Adipocyte (in vitro differentiated cells): ENCODE results near the gene CBX7.

Source experiments
- DNase-seq: peaks from one replicate; pipeline ENCODE4 v3.0.0-alpha.2; 2015; ENCODE audit warnings: low read depth
- H3K27me3 ChIP-seq: replicated peaks from 2 replicates; pipeline ENCODE4 v1.7.0; 2013; ENCODE audit warnings: mild to moderate bottlenecking, low read length, moderate library complexity; ENCODE audit not compliant: control insufficient read depth, insufficient read depth
- H3K36me3 ChIP-seq: 2 replicates; pipeline ENCODE4 v1.7.0; 2013; ENCODE audit warnings: low read length, mild to moderate bottlenecking, moderate library complexity; ENCODE audit not compliant: control insufficient read depth, insufficient read depth, severe bottlenecking
- H3K4me1 ChIP-seq: 2 replicates; pipeline ENCODE4 v1.7.0; 2013; ENCODE audit warnings: mild to moderate bottlenecking, low read length, moderate library complexity; ENCODE audit not compliant: control insufficient read depth, insufficient read depth
- H3K4me3 ChIP-seq: 2 replicates; pipeline ENCODE4 v1.7.0; 2013; ENCODE audit warnings: mild to moderate bottlenecking, low read length, moderate library complexity
- H3K9ac ChIP-seq: 2 replicates; pipeline ENCODE4 v1.7.0; 2013; ENCODE audit warnings: mild to moderate bottlenecking, low read length, moderate library complexity
- H3K9me3 ChIP-seq: 2 replicates; pipeline ENCODE4 v1.7.0; 2013; ENCODE audit warnings: mild to moderate bottlenecking, low read length, moderate library complexity; ENCODE audit not compliant: control insufficient read depth

CBX7 gene

GRCh38 chr22:39114112-39114511 is 38.4 kb downstream of the CBX7 start:
- no peak for DNase-seq
- Histone ChIP-seq H3K4me3 (no peak overlapping the region), H3K4me1 (no peaks in the 10 kb centered on the region), H3K9ac (no peak overlapping the region), H3K36me3 (no peaks in the 10 kb centered on the region), H3K9me3 (no peaks in the 10 kb centered on the region), H3K27me3 (peaks cover 35% of the 10 kb centered on the region)

GRCh38 chr22:39110631-39111561 is 41.6 kb downstream of the CBX7 start:
- H3K9ac ChIP-seq: no peak overlapping the region
- no peaks in the 10 kb centered on the region for H3K4me1 ChIP-seq
- no peak overlapping the region for H3K4me3 ChIP-seq
- DNase-seq: no peak
- H3K9me3 ChIP-seq: no peaks in the 10 kb centered on the region
- H3K36me3 ChIP-seq: no peaks in the 10 kb centered on the region
- peaks cover 26% of the 10 kb centered on the region for H3K27me3 ChIP-seq

DNA sequence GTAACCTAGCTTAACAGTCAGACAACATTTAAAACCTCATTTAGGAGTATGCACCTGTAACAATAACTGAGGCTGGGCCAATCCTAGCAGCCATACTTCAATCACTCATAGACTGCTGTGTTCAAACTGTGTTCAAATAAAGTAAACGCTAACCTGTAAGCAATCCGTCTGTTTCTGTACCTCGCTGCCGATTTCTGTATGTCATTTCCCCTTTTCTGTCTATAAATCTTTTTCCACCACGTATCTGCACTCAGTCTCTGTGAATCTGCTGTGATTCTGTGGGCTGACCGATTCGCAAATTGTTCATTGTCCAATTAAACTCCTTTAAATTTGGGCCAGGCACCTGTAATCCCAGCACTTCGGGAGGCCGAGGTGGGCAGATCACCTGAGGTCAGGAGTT is 43.1 kb downstream of the CBX7 start:
- Histone ChIP-seq H3K36me3 (no peaks in the 10 kb centered on the region), H3K9me3 (no peaks in the 10 kb centered on the region), H3K4me3 (no peak overlapping the region), H3K27me3 (peaks cover 19% of the 10 kb centered on the region), H3K4me1 (no peaks in the 10 kb centered on the region), H3K9ac (no peak overlapping the region)
- no peak for DNase-seq

DNA sequence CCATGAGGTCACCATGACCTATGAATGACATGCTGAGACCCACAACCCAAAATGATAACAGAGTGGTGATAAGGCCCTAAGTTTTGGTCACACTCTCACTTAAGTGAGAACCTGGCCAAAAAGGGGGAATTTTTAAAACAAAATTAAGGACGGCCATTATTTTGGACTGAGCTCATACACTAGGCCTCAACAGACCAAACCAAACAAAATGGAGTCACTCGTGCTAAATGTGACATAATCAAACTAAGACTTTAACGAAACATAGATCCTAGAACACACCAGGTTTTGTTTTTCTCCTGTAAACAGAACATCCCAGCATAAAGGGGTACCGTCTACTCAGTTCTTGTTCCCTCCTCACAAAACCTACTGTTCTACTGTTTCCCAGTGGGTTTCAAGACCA is 44.0 kb downstream of the CBX7 start:
- Histone ChIP-seq H3K4me3 (no peak overlapping the region), H3K4me1 (no peaks in the 10 kb centered on the region), H3K9ac (no peak overlapping the region), H3K27me3 (peaks cover 14% of the 10 kb centered on the region), H3K9me3 (peaks cover 2% of the 10 kb centered on the region), H3K36me3 (no peaks in the 10 kb centered on the region)
- DNase-seq: no peak

DNA sequence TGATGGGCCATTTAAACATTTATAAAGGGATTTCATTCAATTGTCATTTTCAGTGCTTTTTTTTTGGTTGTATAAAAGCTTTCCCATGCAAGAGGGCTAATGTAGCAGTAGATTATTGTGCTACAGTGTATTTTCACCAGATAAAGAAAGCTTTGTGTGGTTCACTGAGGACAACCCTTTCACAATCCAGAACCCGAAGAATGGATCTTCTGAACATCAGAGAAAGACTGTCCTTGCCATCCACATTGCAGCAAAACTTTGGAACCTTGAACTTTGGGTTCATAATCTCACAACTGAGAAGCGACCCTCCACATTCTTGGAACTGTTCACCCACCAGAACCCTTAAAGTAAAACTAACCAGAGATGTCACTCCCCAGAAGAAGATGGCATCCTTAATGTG is 46.2 kb downstream of the CBX7 start:
- Histone ChIP-seq H3K27me3 (peaks cover 14% of the 10 kb centered on the region), H3K9ac (no peak overlapping the region), H3K36me3 (no peaks in the 10 kb centered on the region), H3K9me3 (peaks cover 3% of the 10 kb centered on the region), H3K4me3 (no peak overlapping the region), H3K4me1 (no peaks in the 10 kb centered on the region)
- DNase-seq: no peak

DNA sequence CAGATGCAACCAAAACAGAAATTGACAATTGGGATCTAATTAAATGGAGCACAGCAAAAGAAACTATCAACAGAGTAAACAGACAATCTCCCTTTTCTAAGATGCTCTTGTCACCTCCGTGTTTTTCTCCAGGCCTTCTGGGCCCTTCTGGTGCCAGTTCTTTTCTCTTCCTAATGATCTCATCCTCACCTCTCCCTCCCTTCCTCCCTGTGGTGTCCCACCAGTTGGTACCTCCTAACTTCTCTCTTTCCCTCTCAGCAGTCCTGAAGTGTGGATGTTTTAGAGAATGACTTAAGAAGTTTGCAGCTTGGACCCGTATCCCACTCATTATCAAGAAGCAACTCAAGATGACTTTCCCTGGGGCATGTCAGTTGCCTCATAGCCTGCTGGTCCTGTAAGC is 49.0 kb downstream of the CBX7 start:
- H3K4me1 ChIP-seq: no peaks in the 10 kb centered on the region
- peaks cover 3% of the 10 kb centered on the region for H3K9me3 ChIP-seq
- peaks cover 5% of the 10 kb centered on the region for H3K27me3 ChIP-seq
- DNase-seq: no peak
- H3K4me3 ChIP-seq: no peak overlapping the region
- H3K9ac ChIP-seq: no peak overlapping the region
- no peaks in the 10 kb centered on the region for H3K36me3 ChIP-seq

DNA sequence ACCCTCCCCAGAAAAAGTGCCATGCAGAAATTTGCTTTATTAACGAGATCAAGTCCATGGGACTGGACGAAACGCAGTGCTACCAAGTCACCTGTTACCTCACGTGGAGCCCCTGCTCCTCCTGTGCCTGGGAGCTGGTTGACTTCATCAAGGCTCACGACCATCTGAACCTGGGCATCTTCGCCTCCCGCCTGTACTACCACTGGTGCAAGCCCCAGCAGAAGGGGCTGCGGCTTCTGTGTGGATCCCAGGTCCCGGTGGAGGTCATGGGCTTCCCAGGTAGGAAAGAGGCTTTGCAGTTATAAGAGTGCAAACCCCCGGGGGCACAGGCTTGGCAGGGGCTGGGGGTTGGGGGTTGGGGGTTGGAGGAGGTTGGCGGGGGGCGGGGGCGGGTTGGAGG is 51.3 kb downstream of the CBX7 start:
- DNase-seq: no peak

GRCh38 chr22:39098576-39098975 is 53.9 kb downstream of the CBX7 start:
- Histone ChIP-seq H3K9me3 (peaks cover 2% of the 10 kb centered on the region), H3K27me3 (peaks cover 11% of the 10 kb centered on the region), H3K4me1 (peaks cover 6% of the 10 kb centered on the region), H3K36me3 (no peaks in the 10 kb centered on the region), H3K4me3 (no peak overlapping the region), H3K9ac (no peak overlapping the region)
- DNase-seq: no peak

More for the DNA sequence above, 51.3 kb downstream of the CBX7 start:
- peaks cover 5% of the 10 kb centered on the region for H3K27me3 ChIP-seq
- H3K4me1 ChIP-seq: peaks cover 6% of the 10 kb centered on the region
- no peaks in the 10 kb centered on the region for H3K36me3 ChIP-seq
- peaks cover 3% of the 10 kb centered on the region for H3K9me3 ChIP-seq
- no peak overlapping the region for H3K9ac ChIP-seq
- no peak overlapping the region for H3K4me3 ChIP-seq

DNA sequence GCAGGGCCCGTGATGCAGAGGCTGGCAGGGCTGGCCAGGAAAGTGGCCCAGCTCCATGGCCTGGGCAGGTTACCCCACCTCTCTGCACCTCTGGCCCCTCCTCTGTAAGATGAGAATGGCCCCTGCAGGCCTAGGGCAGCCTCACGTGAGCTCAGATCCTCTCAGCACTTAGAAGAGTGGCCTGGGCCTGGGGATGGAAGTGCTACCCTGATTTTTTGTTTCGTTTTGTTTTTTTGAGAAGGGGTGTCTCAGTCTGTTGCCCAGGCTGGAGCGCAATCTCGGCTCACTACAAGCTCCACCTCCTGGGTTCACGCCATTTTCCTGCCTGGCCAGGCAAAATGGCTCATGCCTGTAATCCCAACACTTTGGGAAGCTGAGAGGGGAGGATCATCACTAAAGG is 54.5 kb downstream of the CBX7 start:
- DNase-seq: no peak
- no peak overlapping the region for H3K9ac ChIP-seq
- no peaks in the 10 kb centered on the region for H3K9me3 ChIP-seq
- no peak overlapping the region for H3K4me3 ChIP-seq
- H3K27me3 ChIP-seq: peaks cover 8% of the 10 kb centered on the region
- H3K36me3 ChIP-seq: no peaks in the 10 kb centered on the region
- H3K4me1 ChIP-seq: peaks cover 6% of the 10 kb centered on the region

DNA sequence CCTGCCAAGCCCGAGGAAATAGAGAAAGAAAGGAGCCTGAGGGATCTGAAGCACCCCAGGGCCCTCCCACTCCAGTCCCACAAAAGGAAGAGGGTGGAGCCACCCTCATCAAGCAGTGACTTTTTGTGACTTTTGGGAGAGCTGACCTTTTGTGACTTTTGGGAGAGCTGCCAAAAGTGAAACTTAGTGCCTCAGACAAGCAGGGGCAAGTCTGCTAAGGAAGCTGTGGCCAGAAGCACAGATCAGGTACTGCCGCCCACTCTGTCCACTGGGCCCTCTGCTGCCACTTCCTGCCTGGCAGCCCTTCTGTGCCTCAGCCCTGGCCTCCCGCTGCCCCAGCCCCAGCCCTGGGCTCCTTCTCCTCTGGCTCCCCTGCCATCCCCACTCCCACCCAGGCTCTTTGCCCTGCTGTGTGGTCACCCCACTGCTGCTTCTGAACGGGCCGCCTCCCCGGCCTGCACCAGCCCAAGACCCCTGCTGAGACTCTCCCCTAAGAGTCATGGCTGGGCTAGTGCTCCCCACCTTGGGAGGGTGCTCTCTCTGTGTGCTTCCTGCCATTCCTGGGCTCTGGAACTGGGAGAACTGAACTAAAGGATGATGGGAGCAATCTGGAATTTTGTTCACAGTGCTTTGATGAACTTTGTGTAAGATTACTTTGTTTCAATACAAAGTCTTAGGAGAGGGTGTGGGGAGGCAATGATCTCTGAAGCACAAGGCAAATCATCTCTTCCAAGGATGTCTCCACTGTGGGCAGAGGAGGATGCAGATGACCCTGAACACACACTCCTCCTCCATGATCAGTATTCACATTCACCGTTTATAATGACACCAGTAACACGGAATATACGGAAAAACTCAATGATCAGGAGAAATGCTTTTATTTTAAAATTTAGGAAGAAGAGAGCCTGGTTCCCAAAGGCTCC is 55.1 kb downstream of the CBX7 start, which contains the start of gene APOBEC3H:
APOBEC3H (plus strand) TSS at position 147 of the 923 bp plus-strand sequence. CDS start 3,035 bp downstream, outside the sequence.
- Histone ChIP-seq H3K4me1 (peaks cover 6% of the 10 kb centered on the region), H3K4me3 (no peak within 1 kb of the TSS), H3K9me3 (no peaks in the 10 kb centered on the region), H3K9ac (no peak within 1 kb of the TSS), H3K36me3 (no peaks in the 10 kb centered on the region), H3K27me3 (peaks cover 8% of the 10 kb centered on the region)
- DNase-seq: peak; percentile 6

GRCh38 chr22:39095971-39096370 is 56.5 kb downstream of the CBX7 start:
- Histone ChIP-seq H3K9me3 (no peaks in the 10 kb centered on the region), H3K4me1 (peaks cover 6% of the 10 kb centered on the region), H3K4me3 (no peak overlapping the region), H3K27me3 (peaks cover 19% of the 10 kb centered on the region), H3K9ac (no peak overlapping the region), H3K36me3 (no peaks in the 10 kb centered on the region)
- no peak for DNase-seq
